KMS-11 (cell line): ENCODE results near the gene MT1HL1.

Source experiments
- H2AFZ ChIP-seq: fragments of 200-600 bp; sonication (generic); 2 replicates; pipeline ENCODE4 v1.6.1; 2016; ENCODE audit warnings: antibody characterized with exemption, mixed run types, low read depth
- H3K27ac ChIP-seq: fragments of 200-600 bp; sonication (generic); 2 replicates; pipeline ENCODE4 v1.6.1; 2016; ENCODE audit warnings: mild to moderate bottlenecking, mixed run types
- H3K27me3 ChIP-seq: fragments of 200-600 bp; sonication (generic); 2 replicates; pipeline ENCODE4 v1.6.1; 2017; ENCODE audit warnings: mild to moderate bottlenecking, low read depth, mixed run types, moderate library complexity; ENCODE audit not compliant: insufficient read depth
- H3K36me3 ChIP-seq: fragments of 200-600 bp; sonication (generic); 2 replicates; pipeline ENCODE4 v1.6.1; 2017; ENCODE audit warnings: mild to moderate bottlenecking, mixed run types; ENCODE audit not compliant: insufficient read depth
- H3K4me1 ChIP-seq: fragments of 200-600 bp; sonication (generic); 2 replicates; pipeline ENCODE4 v1.6.1; 2016; ENCODE audit warnings: mild to moderate bottlenecking, low read depth, mixed run types; ENCODE audit not compliant: poor library complexity, severe bottlenecking
- H3K4me2 ChIP-seq: fragments of 200-600 bp; sonication (generic); 2 replicates; pipeline ENCODE4 v1.7.0; 2016; ENCODE audit warnings: mild to moderate bottlenecking, mixed run types
- H3K4me3 ChIP-seq: fragments of 200-600 bp; sonication (generic); IDR thresholded peaks from 2 replicates; pipeline ENCODE4 v1.6.1; 2017; ENCODE audit warnings: low read depth, low read length, mixed read lengths; ENCODE audit not compliant: insufficient read depth
- H3K79me2 ChIP-seq: fragments of 200-600 bp; sonication (generic); 2 replicates; pipeline ENCODE4 v1.6.1; 2016; ENCODE audit warnings: low read depth, mixed run types; ENCODE audit not compliant: insufficient read depth
- H3K9ac ChIP-seq: fragments of 200-600 bp; sonication (generic); 2 replicates; pipeline ENCODE4 v1.6.1; 2016; ENCODE audit warnings: mild to moderate bottlenecking, mixed run types
- H4K20me1 ChIP-seq: fragments of 200-600 bp; sonication (generic); 2 replicates; pipeline ENCODE4 v1.6.1; 2016; ENCODE audit warnings: mild to moderate bottlenecking, mixed run types; ENCODE audit not compliant: insufficient read depth
- CTCF ChIP-seq: fragments of 200-600 bp; sonication (generic); conservative IDR thresholded peaks from 2 replicates; pipeline ENCODE4 v1.6.1; 2017; ENCODE audit warnings: low read depth, mild to moderate bottlenecking, antibody characterized with exemption, low read length, moderate library complexity, mixed read lengths

Gene MT1HL1

GRCh38 chr1:236963920-236964319 lies 40.3 kb downstream of the MT1HL1 start:
- Histone ChIP-seq H3K79me2 (no peaks in the 10 kb centered on the region), H3K4me1 (no peaks in the 10 kb centered on the region), H3K4me2 (no peak overlapping the region), H4K20me1 (no peaks in the 10 kb centered on the region), H3K27me3 (no peaks in the 10 kb centered on the region), H3K27ac (no peak overlapping the region), H3K4me3 (no peak overlapping the region), H3K36me3 (no peaks in the 10 kb centered on the region), H3K9ac (no peak overlapping the region), H2AFZ (no peak overlapping the region)
- no peak for TF ChIP-seq CTCF

GRCh38 chr1:236959112-236959511 lies 45.1 kb downstream of the MT1HL1 start:
- Histone ChIP-seq H3K27me3 (no peaks in the 10 kb centered on the region), H3K9ac (no peak overlapping the region)

DNA sequence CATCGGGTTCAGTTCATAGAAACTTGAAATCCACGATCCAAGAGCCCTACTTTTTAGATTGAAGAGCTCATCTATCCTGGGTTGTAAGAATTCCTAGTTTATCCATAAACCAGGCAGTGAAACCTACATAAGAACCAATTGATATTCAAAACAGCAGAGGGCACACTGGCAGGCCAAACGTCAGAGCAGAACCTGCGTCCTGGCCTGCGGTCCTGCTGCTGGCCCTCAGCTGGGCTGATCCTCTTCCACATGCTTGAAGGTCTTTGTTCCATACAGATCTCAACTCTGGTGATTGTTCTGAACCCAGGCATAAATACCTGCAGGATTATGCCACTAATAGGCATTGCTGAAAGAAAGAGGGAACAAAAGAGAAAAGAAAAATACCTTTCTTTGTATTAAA lies 47.0 kb downstream of the MT1HL1 start:
- Histone ChIP-seq H2AFZ (no peak overlapping the region), H4K20me1 (no peaks in the 10 kb centered on the region), H3K79me2 (no peaks in the 10 kb centered on the region), H3K27ac (no peak overlapping the region), H3K36me3 (no peaks in the 10 kb centered on the region), H3K4me1 (no peaks in the 10 kb centered on the region), H3K9ac (no peak overlapping the region), H3K27me3 (no peaks in the 10 kb centered on the region), H3K4me3 (no peak overlapping the region), H3K4me2 (no peak overlapping the region)
- no peak for TF ChIP-seq CTCF

More at GRCh38 chr1:236959112-236959511, 45.1 kb downstream of the MT1HL1 start:
- no peaks in the 10 kb centered on the region for H3K4me1 ChIP-seq
- H3K36me3 ChIP-seq, result no peaks in the 10 kb centered on the region
- no peaks in the 10 kb centered on the region for H3K79me2 ChIP-seq
- no peak overlapping the region for H3K27ac ChIP-seq
- H4K20me1 ChIP-seq, result no peaks in the 10 kb centered on the region
- H3K4me2 ChIP-seq, result no peak overlapping the region
- H3K4me3 ChIP-seq, result no peak overlapping the region
- TF ChIP-seq CTCF, result no peak
- H2AFZ ChIP-seq, result no peak overlapping the region
